Measurements from ENCODE around the gene AHCYL2. TPM values are rescaled to one million over a fixed set of nuclear protein-coding genes. Genes with fewer than 3 reads are reported as not detected.
"Not testable (repeated sequence)": the region's sequence is repeated elsewhere in the genome, so short reads cannot be mapped to it uniquely, and the experiment has no call there.

Gene AHCYL2
- total RNA-seq, 1 experiment from 2014 or later, result 54.6 TPM

DNA sequence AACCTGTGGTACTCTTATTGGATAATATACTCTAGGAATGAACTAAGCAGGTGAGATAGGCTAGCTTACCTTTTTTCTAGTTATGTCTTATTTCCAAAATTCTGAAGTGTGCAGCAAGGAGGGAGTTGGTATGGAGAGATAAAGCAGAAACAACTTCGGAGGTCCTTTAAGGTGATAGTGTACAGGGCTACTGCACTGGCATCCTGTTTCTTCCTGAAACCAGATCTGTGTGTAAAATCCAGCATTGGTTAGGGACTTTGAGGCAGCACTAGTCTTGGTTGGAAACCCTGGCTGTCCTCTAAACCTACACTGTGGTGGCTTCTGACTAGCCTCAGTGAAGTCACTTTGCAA lies 142.5 kb downstream of the AHCYL2 start:
- BruUV-seq (replicated peaks), result no TSS peak
- Mint-ChIP-seq H3K27me3 (ENCODE audit: unreplicated experiment) (no peaks in the 10 kb centered on the region), H3K9me3 (ENCODE audit: low read depth, unreplicated experiment) (no peaks in the 10 kb centered on the region), H3K27ac (ENCODE audit: unreplicated experiment) (peak overlapping the region; percentile 87), H3K36me3 (ENCODE audit: insufficient read depth, unreplicated experiment) (peaks cover 22% of the 10 kb centered on the region), H3K4me1 (ENCODE audit: low read depth, unreplicated experiment) (peaks cover 29% of the 10 kb centered on the region), H3K4me3 (ENCODE audit: low read depth, unreplicated experiment) (peak overlapping the region; percentile 74)
- intact Hi-C loops (cut with micrococcal nuclease; ENCODE audit: unreplicated experiment), result loop anchor here (1.0 to 10.0 kb wide), 3 partner anchors 105 to 275 kb away; partner anchors contain the start of gene AHCYL2
- no peak for TF ChIP-seq CTCF (IDR thresholded peaks at IDR 0.05; ENCODE audit: unreplicated experiment)
- CTCF ChIA-PET, result interaction anchor here (0.9 to 4.3 kb wide), 17 partner anchors 10 to 462 kb away, joined by 3 to 88 read pairs (median 5); partner anchors contain the start of genes AHCYL2 and STRIP2
- no peak for DNase-seq

DNA sequence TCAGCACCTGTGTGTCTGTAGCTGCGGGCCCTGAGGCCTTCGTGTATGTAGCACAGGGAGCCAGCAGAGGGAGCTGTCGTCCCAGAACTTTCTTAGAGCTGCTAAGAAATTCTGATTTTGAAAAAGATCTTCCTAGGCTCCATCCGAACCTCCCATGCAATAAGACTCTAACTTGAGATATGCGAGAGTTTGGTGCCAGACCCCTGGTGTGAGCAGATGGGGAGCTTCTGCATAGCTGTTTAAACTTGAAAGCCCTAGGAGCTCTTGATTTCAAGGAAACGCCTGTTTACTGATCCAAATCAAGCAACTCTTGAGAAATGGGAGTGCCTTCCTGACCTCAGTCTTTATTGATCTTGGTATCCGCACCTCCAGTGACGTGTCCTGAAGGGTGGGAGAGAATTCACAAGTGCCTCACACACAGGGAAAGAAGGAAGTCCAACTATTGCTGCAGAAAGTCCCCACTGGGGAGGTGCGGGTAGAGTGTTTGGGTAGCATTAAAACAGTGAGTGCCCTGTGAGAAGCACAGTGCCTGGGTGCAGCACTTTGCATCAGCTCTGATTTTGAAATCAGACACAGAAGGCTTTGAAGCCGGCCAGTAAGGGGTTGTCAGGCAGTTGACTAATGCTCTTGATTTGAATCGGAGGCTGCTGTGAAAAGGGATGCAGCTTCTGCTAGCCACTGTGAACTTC lies 143.0 kb downstream of the AHCYL2 start:
- CTCF ChIA-PET, result interaction anchor here (0.5 to 4.3 kb wide), 22 partner anchors 8 to 696 kb away, joined by 3 to 88 read pairs (median 4); partner anchors contain the start of genes AHCYL2, NRF1 and STRIP2
- peak overlapping the region; percentile 74 for H3K4me3 Mint-ChIP-seq (ENCODE audit: low read depth, unreplicated experiment)
- no TSS peak for BruUV-seq (replicated peaks)
- peaks cover 22% of the 10 kb centered on the region for H3K36me3 Mint-ChIP-seq (ENCODE audit: insufficient read depth, unreplicated experiment)
- H3K27ac Mint-ChIP-seq (ENCODE audit: unreplicated experiment), result peak overlapping the region; percentile 87
- no peaks in the 10 kb centered on the region for H3K27me3 Mint-ChIP-seq (ENCODE audit: unreplicated experiment)
- intact Hi-C loops (cut with micrococcal nuclease; ENCODE audit: unreplicated experiment), result loop anchor here (1.0 to 10.0 kb wide), 4 partner anchors 8 to 274 kb away; partner anchors contain the start of gene AHCYL2
- peak; percentile 84 for DNase-seq
- TF ChIP-seq CTCF (IDR thresholded peaks at IDR 0.05; ENCODE audit: unreplicated experiment), result peak; percentile 76
- no peaks in the 10 kb centered on the region for H3K9me3 Mint-ChIP-seq (ENCODE audit: low read depth, unreplicated experiment)
- peaks cover 29% of the 10 kb centered on the region for H3K4me1 Mint-ChIP-seq (ENCODE audit: low read depth, unreplicated experiment)

- CTCF ChIA-PET, result interaction anchor here (0.5 to 4.3 kb wide), 19 partner anchors 9 to 697 kb away, joined by 3 to 88 read pairs (median 5); partner anchors contain the start of genes AHCYL2, NRF1 and STRIP2
- H3K4me3 Mint-ChIP-seq (ENCODE audit: low read depth, unreplicated experiment), result peak overlapping the region; percentile 74
- intact Hi-C loops (cut with micrococcal nuclease; ENCODE audit: unreplicated experiment), result loop anchor here (1.0 to 10.0 kb wide), 3 partner anchors 8 to 274 kb away; partner anchors contain the start of gene AHCYL2
- no peak for TF ChIP-seq CTCF (IDR thresholded peaks at IDR 0.05; ENCODE audit: unreplicated experiment)
- peaks cover 22% of the 10 kb centered on the region for H3K36me3 Mint-ChIP-seq (ENCODE audit: insufficient read depth, unreplicated experiment)
- peak; percentile 12 for DNase-seq
- peaks cover 29% of the 10 kb centered on the region for H3K4me1 Mint-ChIP-seq (ENCODE audit: low read depth, unreplicated experiment)
- TSS peak; percentile 56 for BruUV-seq (replicated peaks)
- H3K27ac Mint-ChIP-seq (ENCODE audit: unreplicated experiment), result peak overlapping the region; percentile 87
- H3K9me3 Mint-ChIP-seq (ENCODE audit: low read depth, unreplicated experiment), result no peaks in the 10 kb centered on the region
- no peaks in the 10 kb centered on the region for H3K27me3 Mint-ChIP-seq (ENCODE audit: unreplicated experiment)
Measured at GRCh38 chr7:129368389-129368986, 143.7 kb downstream of the AHCYL2 start.

DNA sequence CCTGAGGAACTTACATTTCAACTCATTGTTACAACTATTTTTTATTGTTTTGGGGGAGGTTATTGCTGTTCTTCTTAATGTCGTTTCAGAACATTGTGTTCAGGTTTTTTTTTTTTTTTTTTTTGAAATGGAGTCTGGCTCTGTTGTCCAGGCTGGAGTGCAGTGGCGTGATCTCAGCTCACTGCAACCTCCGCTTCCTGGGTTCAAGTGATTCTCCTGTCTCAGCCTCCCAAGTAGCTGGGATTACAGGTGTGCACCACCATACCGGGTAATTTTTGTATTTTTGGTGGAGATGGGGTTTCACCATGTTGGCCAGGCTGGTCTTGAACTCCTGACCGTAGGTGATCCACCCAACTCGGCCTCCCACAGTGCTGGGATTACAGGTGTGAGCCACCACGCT lies 144.6 kb downstream of the AHCYL2 start:
- intact Hi-C loops (cut with micrococcal nuclease; ENCODE audit: unreplicated experiment), result loop anchor here (5.0 to 10.0 kb wide), 2 partner anchors 145 to 273 kb away; partner anchors contain the start of gene AHCYL2
- not testable (repeated sequence) for H3K27me3 Mint-ChIP-seq (ENCODE audit: unreplicated experiment); BruUV-seq (replicated peaks); H3K9me3 Mint-ChIP-seq (ENCODE audit: low read depth, unreplicated experiment); H3K27ac Mint-ChIP-seq (ENCODE audit: unreplicated experiment); DNase-seq
- CTCF ChIA-PET, result interaction anchor here (2.3 to 4.3 kb wide), 2 partner anchors 8 to 26 kb away, joined by 26 to 88 read pairs; no protein-coding TSS in a partner anchor
- Mint-ChIP-seq H3K36me3 (ENCODE audit: insufficient read depth, unreplicated experiment) (peaks cover 22% of the 10 kb centered on the region), H3K4me1 (ENCODE audit: low read depth, unreplicated experiment) (peaks cover 29% of the 10 kb centered on the region), H3K4me3 (ENCODE audit: low read depth, unreplicated experiment) (peak overlapping the region; percentile 37)

Measured in Calu3 (cell line).